DMS114 treated with DMSO at 0.1 percent for 48 hours (cell line): Measurements from ENCODE around the gene MYMX.
A peak's percentile ranks its signal among the peaks of the same experiment; 100 is the strongest.

Experiments
- DNase-seq: peaks from one replicate; lab custom pipeline; 2025; ENCODE audit not compliant: unreplicated experiment; lab: John Stamatoyannopoulos, UW

Gene MYMX

DNA sequence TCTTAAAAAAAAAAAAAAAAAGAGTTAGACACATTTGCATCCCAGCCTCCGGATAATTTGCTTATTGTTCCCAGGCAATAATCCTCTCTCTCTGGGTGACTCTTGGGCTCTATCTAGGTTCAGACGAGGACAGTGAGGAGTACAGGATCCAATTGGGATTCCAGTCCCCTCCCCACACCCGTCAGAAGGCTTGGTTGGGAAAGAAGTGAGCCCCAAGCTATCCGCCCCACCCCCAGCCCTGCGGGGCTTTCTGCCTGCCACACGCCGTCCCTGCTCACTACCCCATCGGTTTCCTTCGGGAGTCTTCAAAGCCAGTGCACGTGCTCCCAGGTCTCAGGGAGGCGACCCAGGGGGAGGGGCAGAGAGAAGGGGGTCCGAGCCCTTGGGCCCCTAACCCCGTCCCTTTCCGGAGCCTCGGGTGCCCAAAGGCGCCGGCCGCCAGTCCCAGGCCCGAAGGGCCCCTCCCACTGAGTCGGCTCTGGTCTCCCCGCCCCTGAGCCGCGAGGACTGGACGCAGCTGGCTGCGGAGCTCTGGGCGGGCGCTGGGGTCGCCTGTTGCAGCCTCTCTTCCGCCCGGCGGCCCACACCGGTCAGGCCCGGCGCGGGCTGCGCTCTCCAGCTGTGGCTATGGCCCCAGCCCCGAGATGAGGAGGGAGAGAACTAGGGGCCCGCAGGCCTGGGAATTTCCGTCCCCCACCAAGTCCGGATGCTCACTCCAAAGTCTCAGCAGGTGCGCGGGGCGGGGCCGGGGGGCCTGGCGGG, 2.5 kb downstream of the MYMX start:
- peak; percentile 76 for DNase-seq

DNA sequence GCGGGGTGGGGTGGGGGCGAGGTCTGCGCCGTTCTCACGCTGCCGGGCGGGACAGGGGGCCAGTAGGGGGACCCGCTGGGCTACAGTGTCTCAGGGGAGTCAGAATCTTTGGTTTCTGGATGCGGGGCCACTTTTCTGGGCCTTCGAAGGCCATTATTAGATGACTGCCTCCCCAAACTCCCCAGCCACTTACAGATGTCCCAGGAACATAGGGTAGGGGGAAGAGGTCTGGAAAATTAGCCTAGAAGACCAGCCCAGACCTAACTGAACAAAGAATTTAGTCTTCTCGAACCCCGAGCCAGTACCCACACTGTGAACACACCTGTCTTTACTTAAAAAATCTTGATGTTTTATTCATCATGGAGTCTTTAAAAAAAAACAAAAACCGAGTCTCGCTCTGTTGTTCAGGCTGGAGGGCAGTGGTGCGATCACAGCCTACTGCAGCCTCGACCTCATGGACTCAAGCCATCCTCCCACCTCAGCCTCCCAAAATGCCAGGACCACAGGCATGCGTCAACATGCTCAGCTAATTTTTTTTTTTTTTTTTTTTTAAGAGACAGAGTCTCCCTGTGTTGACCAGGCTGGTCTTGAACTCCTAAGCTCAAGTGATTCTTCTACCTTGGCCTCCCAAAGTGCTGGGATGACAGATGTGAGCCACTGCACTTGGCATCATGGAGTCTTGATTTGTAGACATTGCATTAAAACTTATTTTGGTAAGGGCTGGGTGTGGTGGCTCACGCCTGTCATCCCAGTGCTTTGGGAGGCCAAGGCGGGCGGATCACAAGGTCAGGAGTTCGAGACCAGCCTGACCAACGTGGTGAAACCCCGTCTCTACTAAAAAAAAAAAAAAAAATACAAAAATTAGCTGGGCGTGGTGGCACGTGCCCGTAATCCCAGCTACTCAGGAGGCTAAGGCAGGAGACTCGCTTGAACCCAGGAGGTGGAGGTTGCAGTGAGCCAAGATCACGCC, 3.4 kb downstream of the MYMX start:
- DNase-seq: no peak

DNA sequence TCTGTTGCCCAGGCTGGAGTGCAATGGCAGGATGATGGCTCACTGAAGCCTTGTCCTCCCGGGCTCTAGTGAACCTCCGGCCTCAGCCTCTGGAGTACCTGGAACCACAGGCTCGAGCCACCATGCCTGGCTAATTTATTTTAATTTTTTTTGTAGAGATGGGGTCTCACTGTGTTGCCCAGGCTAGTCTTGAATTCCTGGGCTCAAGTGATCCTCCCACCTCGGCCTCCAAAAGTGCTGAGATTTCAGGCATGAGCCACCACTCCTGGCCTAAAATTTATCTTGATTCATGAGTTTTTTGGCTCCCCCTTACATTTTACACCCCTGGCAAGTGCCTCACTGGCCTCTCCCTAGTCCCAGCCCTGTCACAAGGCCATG, 4.2 kb downstream of the MYMX start:
- no peak for DNase-seq

DNA sequence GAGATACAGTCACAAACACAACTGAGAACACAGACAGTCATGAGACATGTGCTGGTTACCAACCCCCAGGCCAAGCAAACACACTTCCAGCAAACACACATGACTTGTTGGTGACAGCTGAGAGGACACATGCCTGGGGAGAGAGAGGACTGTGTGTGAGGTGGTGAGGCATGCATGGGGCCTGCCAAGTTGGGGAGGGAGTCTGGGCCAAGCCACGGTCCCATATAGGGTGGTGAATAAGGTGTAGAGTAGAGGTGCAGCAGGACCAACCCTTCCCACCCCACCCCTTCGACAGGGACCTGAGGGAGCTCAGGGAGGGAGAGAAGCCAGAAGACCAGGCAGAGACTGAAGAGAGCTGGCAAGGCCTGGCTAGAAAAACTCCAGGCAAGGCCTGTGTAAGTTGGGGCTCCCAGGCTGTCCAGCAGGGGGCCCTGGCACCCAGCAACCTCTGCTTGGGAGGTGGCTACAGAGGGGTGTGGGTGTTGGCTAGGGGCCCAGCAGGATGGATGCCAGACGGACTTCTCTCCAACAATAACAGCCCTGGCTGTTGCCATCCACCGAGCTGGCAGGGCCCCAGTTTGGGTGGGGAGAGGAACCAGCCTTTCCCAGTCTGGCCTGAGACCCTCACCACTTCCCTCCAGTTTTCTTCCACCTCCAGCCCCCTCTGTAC, 4.7 kb downstream of the MYMX start:
- peak; percentile 49 for DNase-seq

DNA sequence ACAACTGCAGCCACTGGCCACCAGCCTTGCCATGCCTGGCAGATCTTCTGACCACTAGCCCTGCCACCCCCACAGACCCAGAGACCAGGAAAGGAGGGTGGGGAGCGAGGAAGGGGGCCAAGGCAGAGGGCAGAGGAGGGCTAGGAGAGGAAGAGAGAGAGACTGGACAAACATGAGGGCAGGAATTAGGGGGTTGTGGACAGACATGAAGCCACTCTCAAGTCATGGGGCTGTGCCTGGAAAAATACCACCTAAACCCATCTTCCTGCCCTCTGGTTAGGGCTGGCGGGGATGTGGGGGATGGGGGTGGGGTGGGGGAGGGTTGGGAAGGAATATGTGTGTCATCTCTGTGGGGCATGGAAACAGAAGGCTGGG, 5.2 kb downstream of the MYMX start:
- DNase-seq: no peak

DNA sequence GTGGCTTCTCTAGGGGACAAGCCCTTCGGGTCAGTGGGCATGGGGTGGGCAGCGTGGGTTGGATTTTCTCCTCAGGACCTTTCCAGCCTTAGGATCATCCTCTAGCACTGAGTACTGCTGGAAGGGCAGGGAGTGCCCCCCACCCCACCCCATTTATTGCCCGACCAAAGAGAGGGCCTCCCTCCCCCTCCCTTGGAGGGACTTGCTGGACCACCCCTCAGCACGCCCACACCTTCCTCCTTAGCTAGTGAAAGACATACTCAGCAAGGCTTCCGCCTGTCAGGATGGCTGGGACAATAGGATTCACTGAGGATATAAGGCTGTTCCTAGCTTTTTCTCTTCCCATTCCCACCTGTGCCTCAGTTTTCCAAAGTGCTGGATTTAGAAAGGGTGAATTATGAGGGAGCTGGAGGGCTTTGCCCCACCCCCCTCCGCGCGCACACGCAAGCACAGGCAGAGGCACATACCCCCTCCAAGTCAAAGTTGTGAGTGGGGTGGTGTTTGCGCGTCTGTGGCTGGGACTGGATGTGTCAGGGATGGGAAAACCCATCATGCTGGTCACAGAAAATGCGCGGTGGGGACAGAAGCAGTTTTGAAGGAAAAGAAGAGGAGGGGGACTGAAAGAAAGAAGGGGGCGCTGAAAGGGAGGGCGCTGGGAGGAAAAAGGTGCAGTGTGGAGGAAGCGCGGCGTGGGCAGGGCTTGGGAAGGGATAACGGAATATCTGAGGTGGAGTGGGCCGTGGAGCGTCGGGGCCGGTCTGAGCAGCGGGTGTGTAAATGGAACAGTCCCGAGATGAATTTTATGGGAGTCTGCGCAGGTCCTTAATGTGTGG, 6.0 kb downstream of the MYMX start:
- no peak for DNase-seq

DNA sequence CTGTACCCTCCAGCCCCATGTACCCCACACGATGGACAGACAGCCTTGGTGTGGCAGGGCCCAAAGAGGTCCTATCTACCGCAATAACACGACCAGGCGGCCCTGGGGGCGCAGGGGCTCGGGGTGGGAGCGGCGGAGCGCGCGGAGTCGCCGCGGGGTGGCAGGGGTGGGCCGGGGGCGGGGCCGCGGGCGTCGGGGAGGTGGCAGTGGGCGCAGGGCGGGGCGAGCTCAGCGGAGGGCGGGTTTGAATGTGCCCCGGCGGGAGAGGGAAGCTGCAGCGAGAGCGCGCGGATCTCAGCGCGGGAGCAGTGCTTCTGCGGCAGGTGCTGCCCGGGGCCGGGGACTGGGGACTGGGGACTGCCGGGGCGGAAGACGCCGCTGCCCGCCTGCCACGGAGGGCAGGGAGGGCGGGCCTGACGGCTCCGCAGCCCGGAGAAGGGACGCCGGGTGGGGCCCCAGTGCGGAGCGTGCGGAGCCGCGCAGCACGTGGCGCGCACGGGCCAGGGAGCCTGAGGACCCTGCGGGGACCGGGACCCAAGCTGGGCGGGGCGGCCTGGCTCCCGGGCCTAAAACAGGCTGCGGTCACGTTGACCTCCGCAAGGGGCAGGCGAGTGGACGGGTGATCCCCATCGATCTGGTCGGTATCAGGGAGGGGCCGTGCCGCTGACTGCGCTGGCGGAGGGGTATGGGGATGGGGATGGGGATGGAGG, 6.7 kb downstream of the MYMX start, which contains the start of gene SLC29A1:
Gene SLC29A1 (plus strand): TSS at position 277 of the 710 bp plus-strand sequence. CDS start 3,719 bp downstream, outside the sequence.
- peak; percentile 68 for DNase-seq

DNA sequence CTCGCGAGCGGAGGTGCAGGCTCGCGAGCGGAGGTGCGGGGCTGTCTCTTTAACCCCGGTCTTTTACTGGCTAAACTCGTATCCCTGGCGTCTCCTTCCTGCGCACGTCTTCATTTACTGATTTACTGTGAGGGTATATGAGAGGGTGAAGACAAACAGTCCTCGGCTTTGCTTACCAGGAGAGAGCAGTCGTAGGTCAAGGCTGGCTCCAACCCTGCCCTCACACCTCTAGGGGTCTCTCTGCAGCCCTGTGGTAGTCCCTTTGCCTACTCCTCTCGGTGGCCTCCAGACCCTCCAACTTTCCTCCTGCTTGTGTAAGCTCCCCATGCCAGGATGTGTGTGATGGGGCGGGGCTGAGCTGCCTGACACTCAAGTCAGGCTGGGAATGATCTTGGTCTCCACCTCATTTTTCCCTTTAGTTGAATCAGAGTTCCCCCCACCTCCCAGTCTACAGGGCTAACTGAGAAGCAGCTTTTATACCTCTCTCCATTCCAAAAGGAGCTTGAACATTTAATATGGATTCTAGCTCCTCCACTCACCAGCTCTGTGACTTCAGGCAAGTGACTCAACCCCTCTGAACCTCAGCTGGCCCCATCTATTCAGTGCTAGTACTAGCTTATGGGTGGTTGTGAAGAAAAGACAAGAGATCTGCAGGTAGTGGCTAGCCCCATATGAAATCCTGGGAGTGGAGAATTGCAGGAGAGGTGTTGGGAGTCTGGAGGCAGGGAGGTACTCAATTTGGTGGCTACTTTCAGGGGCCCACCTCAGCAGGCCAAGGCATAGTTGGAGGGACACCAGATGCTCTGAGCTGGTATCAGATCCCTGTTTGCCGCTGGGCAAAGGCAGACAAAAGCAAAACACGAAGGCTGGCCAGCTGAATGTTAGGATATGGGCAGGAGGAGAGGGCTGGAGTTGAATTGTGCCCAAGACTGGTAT, 7.6 kb downstream of the MYMX start:
- DNase-seq: no peak

DNA sequence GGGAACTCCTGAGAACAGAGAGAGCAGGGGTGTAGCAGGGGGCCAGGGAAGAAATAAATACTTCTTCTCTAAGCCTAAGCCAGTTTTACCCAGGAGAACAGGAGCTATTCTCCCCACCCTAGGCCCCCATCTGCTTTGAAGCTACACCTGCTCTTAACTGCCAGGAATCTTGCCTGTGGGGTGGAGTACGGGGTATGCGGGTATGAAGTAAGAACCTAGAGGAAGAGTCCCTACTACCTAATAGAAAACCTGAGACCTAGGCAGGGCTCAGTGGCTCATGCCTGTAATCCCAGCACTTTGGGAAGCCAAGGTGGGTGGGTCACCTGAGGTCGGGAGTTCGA, 8.2 kb downstream of the MYMX start:
- no peak for DNase-seq

DNA sequence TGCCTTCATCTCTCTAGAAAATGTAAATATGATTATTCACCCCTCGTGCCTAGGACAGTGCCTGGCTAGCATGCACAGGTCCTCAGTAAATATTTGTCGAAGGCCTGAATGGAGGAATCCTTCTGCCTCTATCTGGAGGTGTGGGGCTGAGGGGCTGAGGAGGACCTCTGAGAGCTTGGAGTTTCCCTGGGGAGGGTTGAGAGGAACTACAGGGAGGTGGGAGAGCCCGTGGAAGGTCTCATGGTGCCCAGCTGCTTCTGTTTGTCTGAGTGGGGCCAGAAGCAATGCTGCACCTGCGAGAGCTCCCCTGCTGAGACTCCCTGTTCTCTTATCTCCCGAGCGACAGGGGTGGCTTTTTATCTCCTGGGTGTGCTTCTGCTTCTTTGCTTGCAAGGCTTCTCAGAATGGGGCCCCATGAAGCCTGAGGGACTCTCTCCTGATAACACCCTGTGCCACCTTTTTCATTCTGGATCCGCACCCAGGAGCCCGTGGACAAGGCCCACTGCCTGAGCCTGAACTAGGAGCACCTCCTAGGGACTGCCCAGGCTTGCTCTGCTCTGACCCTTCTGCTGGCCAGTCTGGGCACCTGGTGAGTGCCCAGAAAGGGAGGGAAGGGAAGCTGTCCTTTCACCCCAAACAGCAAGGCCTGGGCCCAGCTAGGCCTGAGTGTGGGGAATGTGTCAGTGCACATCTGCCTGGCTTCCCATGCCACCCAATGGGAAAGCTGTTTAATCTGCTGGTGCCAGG, 9.0 kb downstream of the MYMX start:
- no peak for DNase-seq

DNA sequence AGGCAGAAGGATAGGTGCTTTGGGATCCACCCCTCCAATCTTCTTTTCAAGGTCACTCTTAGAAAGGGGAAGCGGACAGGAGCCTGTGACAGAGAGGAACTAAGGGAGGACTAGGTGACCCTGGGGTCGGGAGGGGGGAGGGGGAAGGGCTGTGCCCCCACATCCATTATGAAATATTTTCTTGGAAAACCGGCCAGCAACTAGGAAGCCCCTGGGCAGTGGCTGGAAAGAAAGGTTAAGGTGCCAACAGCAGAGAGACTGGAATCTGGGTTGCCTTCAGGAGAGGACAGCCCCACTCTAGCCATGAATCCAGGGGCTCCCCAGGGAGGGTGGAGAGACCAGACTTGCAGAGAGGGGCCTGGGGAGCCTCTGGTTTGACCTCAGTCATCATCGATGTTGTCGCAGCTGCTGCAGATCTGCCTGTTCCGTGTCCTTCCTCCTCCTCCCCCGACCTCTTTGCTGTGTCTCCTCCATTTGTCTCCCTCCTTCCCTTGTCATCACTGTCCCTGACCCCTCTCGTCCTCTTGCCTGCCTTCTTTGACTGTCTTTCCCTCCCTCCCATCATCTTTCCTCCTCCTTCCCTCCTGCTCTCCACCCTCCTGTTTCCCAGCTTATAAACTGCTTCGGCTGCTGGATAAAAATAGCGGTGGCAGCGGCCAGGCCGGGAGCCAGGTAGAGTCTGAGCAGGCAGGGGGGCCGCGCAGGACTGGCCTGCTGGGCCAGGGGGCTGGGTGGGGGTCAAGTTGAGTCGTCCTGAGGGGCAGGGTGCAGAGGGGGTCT, 9.8 kb downstream of the MYMX start:
- DNase-seq: no peak

DNA sequence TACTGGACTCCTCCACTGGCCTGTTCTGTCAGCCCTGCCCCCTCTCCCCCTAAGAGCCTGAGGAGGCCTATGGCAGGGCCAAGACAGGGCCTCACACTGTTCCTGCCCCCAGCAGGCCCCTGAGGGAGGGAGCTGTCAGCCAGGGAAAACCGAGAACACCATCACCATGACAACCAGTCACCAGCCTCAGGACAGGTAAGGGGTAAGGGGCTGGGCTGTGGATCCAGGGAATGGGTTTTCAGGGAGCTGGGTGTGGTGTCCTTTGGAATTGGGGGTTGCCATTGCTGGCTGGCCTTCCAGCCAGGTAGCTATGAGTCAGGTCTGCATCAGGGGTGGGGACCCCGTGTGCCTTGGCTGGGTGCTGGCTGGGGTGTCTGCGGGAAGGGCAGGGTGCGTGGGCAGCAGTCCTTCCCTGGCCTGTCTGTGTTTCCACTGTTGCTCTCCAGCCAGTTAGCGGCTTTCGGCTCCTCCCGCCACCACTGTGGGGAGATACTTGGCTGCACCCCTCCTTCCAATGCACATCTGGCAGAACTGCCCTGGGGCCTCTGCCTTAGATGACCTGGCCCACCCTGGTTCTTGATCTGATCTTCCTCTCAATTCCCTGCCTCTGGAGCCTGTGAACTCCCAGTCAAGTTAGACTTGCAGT, 10.5 kb downstream of the MYMX start:
- no peak for DNase-seq

DNA sequence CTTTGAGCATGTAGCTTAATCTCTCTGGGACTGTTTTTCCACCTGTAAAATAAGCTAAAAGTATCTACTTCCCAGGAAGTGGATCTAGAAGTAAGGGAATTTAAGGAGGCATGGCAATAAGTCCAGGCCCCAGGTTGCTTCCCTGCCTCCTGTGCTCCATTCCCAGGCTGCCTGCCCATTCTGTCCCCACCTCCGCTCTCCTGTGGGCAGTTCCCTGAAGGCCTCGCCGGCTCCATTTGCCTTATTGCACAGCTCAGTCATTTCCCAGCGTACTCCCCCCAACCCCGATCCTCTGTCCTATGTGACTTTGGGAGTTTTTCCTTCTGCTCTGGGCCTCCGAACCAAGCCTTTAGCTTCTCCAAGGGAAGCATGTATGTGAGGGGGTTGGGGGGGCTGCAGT, 11.3 kb downstream of the MYMX start:
- no peak for DNase-seq

DNA sequence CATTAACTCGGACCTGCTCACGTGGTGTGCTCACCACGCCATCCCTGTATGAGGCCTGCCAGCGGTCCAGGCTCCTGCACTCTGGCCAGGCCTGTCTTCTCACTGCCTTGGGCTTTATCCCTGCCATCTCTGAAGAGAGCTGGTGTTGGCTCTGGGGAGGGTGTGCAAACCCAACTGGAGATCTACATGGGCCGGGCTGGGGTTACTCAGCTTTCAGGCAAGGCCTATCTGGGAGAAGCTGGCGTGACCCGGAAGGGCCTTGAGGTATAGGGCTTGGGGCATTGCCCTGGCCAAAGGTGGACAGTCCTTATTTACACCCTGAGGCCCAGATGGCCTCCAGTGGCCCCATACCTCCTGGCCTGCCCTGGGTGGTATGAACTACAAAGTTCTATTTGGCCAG, 11.7 kb downstream of the MYMX start:
- no peak for DNase-seq

DNA sequence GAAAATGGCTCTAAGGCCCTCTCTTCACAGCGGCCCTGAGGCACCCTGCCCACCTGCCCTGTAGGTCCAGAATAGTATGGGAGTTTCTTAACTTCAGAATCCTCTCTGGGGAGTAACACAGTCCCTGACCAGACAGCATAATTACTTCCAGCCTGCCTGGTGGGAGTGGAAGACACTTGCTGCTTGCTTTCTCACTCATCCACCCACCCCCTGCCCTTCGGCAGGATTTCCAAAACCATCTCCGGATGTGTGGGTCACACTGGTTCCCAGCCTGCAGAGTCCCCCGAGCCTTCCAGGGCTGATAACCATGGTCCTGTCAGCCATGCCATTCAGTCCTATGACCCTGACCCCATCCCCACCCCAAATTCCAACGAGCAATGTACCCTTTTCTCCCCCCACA, 12.1 kb downstream of the MYMX start:
- no peak for DNase-seq

DNA sequence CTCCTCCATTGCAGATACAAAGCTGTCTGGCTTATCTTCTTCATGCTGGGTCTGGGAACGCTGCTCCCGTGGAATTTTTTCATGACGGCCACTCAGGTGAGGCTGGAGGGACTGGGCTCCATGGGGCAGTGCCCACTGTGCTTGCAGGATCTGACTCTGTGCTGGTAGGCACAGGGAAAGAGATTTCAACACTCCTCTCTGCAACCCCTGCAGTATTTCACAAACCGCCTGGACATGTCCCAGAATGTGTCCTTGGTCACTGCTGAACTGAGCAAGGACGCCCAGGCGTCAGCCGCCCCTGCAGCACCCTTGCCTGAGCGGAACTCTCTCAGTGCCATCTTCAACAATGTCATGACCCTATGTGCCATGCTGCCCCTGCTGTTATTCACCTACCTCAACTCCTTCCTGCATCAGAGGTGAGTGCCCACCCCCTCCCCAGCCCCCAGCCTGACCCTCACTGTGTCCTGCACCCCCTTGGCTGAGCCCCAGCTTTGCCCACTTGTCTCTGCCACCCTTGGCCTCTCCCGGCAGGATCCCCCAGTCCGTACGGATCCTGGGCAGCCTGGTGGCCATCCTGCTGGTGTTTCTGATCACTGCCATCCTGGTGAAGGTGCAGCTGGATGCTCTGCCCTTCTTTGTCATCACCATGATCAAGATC, 12.8 kb downstream of the MYMX start:
- no peak for DNase-seq
